SK-MEL-5 (cell line): ENCODE results near the gene GBGT1. TPM values are rescaled to one million over a fixed set of nuclear protein-coding genes. Genes with fewer than 3 reads are reported as not detected.

Source experiments
- DNase-seq: peaks from one replicate; pipeline ENCODE4 v3.0.0-alpha.2; 2016; ENCODE audit warnings: low read depth, low spot score
- in situ Hi-C: cut with HindIII; loops from 2 replicates; pipeline ENCODE4 v1.10.0; 2016; ENCODE audit warnings: low sequenced_read_pairs, high pct_unique_total_duplicates, low pct_unique_long_range_greater_than_20kb
- total RNA-seq: library from RNA; depleted of rRNA; stranded (reverse); fragments of >200 nt; shearing (Covaris generic); gene quantifications from 2 replicates; pipeline ENCODE4 v1.2.3, GENCODE V29; 2014

Gene GBGT1
- total RNA-seq, 1 experiment from 2014 or later: not detected

GRCh38 chr9:133113949-133114885 is 49.5 kb downstream of the GBGT1 start:
- peak; percentile 40 for DNase-seq
- in situ Hi-C loops: no loop called here

- in situ Hi-C loops: no loop called here
- no peak for DNase-seq
Observed at GRCh38 chr9:133113163-133113948, 50.4 kb downstream of the GBGT1 start.

GRCh38 chr9:133112663-133113026 is 51.1 kb downstream of the GBGT1 start:
- in situ Hi-C loops: no loop called here
- DNase-seq: no peak

- in situ Hi-C loops: no loop called here
- DNase-seq: no peak
Observed at GRCh38 chr9:133111808-133112662, 51.7 kb downstream of the GBGT1 start.

GRCh38 chr9:133109931-133110650 is 53.6 kb downstream of the GBGT1 start:
- no peak for DNase-seq
- in situ Hi-C loops: no loop called here

GRCh38 chr9:133108794-133109641 is 54.7 kb downstream of the GBGT1 start:
- DNase-seq: no peak
- in situ Hi-C loops: no loop called here

GRCh38 chr9:133107961-133108793 is 55.5 kb downstream of the GBGT1 start:
- DNase-seq: no peak
- in situ Hi-C loops: no loop called here

- in situ Hi-C loops: no loop called here
- DNase-seq: no peak
Observed at GRCh38 chr9:133107245-133107722, 56.4 kb downstream of the GBGT1 start.

- in situ Hi-C loops: no loop called here
- no peak for DNase-seq
Observed at GRCh38 chr9:133106511-133107244, 57.0 kb downstream of the GBGT1 start.

- no peak for DNase-seq
- in situ Hi-C loops: no loop called here
Observed at GRCh38 chr9:133105461-133105770, 58.3 kb downstream of the GBGT1 start.

- in situ Hi-C loops: no loop called here
- no peak for DNase-seq
Observed at GRCh38 chr9:133104718-133105460, 58.8 kb downstream of the GBGT1 start.

- DNase-seq: no peak
- in situ Hi-C loops: no loop called here
Observed at GRCh38 chr9:133103987-133104505, 59.7 kb downstream of the GBGT1 start.

- DNase-seq: peak; percentile 58
- in situ Hi-C loops: no loop called here
Observed at GRCh38 chr9:133103183-133103986, 60.3 kb downstream of the GBGT1 start.
